GM19395 (cell line): Measurements from ENCODE around the gene TIGAR.

Experiments
- ATAC-seq: cut with Tn5 transposase; IDR thresholded peaks from one replicate; pipeline ENCODE4 v1.9.1; 2021; ENCODE audit warnings: mild to moderate bottlenecking, moderate library complexity; ENCODE audit not compliant: unreplicated experiment

Gene TIGAR

GRCh38 chr12:4282103-4282891 lies 38.7 kb upstream of the TIGAR start:
- ATAC-seq: no peak

DNA sequence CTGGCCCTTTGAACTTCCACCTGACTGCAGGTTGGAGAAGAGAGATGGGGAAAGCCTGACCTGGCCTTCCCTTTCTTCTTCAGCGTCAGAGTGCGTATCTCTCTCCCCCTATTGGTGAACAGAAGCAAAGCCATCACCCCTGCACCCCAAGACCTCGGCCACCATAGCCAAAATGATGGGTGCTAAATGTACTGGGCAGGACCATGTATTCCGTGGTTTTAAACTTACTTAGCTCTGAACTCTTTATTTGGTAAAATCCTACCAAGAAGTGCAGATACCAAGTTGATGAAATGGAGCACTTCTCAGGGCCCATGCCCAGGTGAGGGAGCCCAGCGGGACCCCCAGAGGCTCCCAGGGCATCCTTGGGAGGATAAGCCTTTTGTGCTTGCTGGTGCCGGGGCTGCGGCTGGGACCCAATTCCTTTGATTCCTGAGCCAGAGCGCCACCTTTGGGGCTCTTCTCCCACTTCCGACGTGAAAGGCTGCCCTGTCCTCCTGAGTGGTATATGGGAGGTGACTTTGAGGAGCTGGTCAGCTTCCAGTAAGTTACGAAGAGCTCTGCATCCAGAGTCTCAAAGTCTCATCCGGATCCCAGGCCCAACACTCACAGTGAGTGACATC lies 38.0 kb upstream of the TIGAR start:
- no peak for ATAC-seq

- ATAC-seq: no peak
These were observed 37.3 kb upstream of the TIGAR start for GRCh38 chr12:4283512-4284255.

- no peak for ATAC-seq
These were observed 36.7 kb upstream of the TIGAR start for GRCh38 chr12:4284306-4284705.

GRCh38 chr12:4285070-4285469 lies 35.9 kb upstream of the TIGAR start:
- ATAC-seq: no peak

DNA sequence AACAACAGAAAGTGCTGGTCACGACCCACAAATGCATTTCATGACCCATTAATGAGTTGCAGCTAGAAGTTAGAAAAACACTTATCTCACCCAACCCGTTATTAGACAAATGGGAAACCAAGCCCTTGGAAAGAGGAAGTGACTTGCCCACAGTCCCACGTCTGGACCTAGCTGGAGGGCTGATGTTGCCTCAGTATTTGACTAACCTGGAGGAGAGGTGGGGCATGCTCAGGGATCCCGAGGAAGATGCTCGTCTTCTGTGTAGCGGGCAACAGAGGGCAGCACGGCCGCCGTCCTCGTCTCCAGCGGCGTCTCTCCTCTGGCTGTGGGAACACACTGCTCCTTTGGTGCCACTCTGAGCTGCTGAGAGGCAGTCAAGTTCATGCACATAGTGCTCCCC lies 34.8 kb upstream of the TIGAR start:
- ATAC-seq: no peak

DNA sequence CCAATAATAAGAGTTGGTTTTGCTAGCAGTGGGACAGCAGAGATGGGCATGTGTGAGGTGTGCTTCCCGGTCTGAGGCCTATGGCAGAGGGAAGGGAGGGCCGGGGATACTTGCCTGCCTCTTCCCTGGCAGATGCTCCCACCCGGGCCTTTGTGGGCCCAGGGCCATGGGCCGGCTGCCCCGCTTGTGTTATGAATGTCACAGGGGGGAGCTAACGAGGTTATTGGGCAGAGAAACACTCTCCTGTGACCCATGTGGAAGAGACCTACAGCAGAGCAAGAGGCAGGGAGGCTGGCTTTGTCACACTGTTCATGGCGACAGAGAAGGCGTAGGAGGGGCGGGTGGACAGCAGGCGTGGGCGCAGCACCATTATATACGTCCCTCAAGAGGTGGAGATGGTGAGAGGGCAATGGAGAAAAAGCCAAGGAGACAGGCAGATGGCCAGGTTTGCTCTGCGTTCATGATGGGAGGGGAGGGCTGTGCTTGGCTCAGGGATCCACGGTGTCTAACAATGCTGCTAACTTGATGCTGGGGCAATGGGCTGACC lies 34.2 kb upstream of the TIGAR start:
- no peak for ATAC-seq

DNA sequence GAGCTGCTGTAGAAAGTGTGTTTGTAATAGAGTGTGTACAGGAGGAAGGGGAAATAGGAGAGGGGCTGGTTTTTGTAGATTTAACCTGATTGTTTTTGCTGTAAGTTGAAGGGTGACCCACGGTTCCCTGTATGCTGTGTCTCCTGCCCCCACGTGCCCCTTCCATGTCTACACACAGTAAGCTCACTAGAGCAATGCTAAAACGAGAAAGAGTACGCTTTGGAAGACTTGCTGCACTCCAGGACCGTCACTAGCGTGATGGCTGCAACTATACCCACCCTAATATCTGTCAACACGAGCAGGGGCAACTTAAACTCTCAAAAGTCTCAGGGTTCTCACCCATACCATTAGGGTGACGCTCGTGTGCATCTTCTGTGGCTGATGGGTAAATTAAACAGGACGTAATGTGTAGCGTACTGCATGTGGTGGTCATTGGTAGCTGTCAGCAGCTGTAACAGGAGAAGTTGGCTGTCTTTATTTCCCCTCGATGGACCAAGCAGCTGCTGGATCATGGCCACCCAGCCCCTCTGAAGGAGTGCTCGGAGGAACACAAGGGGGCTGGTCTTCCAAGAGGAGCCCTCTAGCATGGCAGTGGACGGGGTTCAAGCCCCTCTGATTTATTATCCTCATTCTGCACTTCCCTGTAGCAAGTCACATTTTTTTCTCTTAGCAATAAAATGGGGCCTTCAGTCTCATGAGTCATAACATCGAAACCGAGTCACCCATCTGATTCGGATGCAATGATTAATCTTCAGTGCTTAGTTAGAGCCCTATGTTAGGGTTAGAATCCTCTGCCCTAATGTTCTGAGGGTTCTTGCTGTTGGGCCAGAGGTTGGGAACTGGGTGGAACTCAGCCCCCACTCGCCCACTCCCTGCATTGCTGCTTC lies 33.4 kb upstream of the TIGAR start:
- no peak for ATAC-seq

- no peak for ATAC-seq
These were observed 32.5 kb upstream of the TIGAR start for GRCh38 chr12:4288296-4289131.

DNA sequence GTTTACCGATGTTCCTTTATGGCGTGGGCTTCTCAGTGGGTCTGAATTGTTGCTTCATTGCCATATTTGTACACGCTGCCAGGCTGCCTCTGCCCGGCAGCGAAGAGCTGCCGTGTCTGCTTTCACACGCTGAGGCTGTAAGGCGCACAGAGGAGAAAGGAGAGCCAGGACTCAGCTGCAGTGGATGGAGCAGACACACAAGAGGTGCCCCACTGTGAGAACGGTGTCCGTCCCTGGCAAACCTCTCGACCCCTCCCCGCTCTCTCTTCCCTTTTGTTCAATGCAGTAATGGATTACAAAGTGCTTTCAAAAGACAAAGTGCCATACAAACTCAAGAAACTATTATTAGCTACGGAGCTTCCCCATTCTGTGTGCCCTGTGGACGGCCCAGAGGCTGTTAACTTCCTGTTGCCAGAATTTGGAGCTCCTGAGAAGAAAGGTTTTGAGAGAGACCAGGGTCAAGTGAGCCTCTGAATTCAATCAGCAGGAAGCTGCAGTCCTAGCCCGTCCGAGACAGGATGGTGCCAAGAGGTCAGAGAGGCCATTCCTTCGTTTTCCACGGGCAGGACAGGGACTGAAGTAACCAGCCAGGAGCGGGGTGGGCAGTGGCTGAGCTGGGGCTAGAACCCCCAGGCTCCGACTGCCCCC lies 31.7 kb upstream of the TIGAR start:
- ATAC-seq: no peak

- ATAC-seq: no peak
These were observed 30.8 kb upstream of the TIGAR start for GRCh38 chr12:4289998-4290790.

GRCh38 chr12:4292341-4293073 lies 28.5 kb upstream of the TIGAR start:
- no peak for ATAC-seq

DNA sequence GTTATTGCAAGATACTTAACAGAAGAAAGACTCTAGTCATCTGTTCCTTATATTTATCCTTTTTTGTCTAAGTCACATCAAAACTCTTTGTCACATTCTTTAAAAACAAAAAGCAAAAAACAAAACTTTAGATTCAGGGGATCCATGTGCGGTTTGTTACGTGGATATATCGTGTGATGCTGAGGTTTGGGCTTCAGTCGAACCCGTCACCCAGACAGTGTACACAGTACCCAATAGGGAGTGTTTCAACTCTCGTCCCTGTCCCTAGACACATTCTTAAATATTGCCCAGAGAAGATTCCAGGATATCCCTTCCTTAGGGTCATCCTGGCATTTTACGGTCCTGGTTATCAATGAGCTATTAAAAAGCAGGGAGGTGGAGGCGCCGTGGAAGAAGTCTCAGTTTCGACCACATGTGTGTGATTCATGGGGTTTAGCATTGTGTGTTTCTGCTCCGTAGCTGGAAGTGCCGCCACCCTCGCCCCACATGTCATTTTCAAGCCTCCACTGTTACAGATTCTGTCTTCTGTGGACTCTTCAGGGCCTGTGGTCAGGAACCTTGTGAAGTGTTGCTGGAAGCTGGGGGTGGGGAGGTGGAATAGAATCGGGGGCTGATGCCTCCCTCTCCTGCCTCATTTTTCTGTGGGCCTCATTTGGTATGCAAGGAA lies 27.6 kb upstream of the TIGAR start:
- no peak for ATAC-seq

DNA sequence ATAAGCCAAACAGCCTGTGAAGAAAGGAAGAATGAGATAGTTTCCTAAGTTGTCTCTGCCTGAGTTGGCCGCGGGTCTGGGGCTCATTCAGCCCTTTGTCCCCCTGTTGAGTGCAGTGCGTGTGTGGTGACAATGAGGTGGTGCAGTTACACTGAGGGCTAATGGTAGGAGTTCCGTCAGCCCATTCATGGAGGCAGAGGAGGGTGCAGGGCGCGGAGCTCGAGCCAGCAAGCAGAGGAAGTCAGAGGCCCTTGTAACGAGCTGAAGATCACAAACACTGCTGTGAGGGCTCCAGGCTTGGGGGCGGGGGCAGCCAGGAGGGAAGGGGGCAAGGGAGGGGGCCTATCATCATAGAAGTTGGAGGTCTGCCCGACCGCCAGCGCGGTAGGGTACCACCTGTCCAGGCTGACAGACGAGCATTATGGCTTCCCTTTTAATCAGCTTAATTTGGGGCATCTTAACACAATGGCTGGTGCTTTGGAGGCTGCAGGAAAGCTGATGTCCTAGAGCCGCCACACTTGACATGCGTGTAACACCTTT lies 27.0 kb upstream of the TIGAR start:
- no peak for ATAC-seq

GRCh38 chr12:4296751-4297150 lies 24.3 kb upstream of the TIGAR start:
- ATAC-seq: no peak

- no peak for ATAC-seq
These were observed 23.4 kb upstream of the TIGAR start for GRCh38 chr12:4297617-4298016.

DNA sequence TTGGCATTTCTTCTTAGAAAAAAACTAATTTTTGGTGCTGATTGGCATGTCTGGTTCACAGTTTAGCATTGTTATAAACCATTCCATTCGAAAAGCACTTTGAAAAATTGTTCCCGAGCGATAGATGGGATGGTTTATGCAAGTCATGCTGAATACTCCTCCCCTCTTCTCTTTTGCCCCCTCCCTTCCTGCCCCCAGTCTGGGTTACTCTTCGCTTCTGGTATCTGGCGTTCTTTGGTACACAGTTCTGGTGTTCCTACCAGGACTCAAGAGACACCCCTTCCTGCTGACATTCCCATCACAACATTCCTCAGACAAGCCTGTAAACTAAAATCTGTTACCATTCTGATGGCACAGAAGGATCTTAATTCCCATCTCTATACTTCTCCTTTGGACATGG lies 20.1 kb upstream of the TIGAR start:
- ATAC-seq: no peak
